ENCODE results near the gene SLC25A5.

GRCh38 chrX:119442286-119442685, 26.0 kb upstream of the SLC25A5 start:
- TF ChIP-seq RAD21 (IDR thresholded peaks at IDR 0.05) (no peak), CTCF (IDR thresholded peaks at IDR 0.05; ENCODE audit: low read depth, low read length, missing input control) (no peak), REST (IDR thresholded peaks at IDR 0.05) (no peak), ZBTB33 (IDR thresholded peaks at IDR 0.05) (no peak), JUND (IDR thresholded peaks at IDR 0.05) (no peak), GABPA (IDR thresholded peaks at IDR 0.05 in 1 of 2, conservative IDR thresholded peaks at IDR 0.05 in 1 of 2) (no peak), SP1 (IDR thresholded peaks at IDR 0.05) (no peak), MAX (IDR thresholded peaks at IDR 0.05) (no peak), EGR1 (IDR thresholded peaks at IDR 0.05; ENCODE audit: low read depth in 2 of 2) (no peak), TAF1 (conservative IDR thresholded peaks at IDR 0.05) (no peak), ATF3 (IDR thresholded peaks at IDR 0.05) (no peak), NR2F2 (IDR thresholded peaks at IDR 0.05) (no peak), RXRA (IDR thresholded peaks at IDR 0.05) (no peak), YY1 (IDR thresholded peaks at IDR 0.05) (no peak)
